Parathyroid adenoma (tissue), 2 donors: ENCODE results near the gene ZNF124.
"Not testable (repeated sequence)": the region's sequence is repeated elsewhere in the genome, so short reads cannot be mapped to it uniquely, and the experiment has no call there.

ENCODE experiments used
- H2AFZ ChIP-seq: fragments of 300-600 bp; sonication (generic); one replicate; pipeline ENCODE4 v1.7.0; 2017; ENCODE audit warnings: antibody characterized with exemption, mild to moderate bottlenecking
- H3K27ac ChIP-seq: fragments of 300-600 bp; sonication (generic); one replicate; pipeline ENCODE4 v1.7.0; 2017
- H3K27me3 ChIP-seq: fragments of 300-600 bp; sonication (generic); one replicate; pipeline ENCODE4 v1.7.0; 2017; ENCODE audit warnings: low read length; ENCODE audit not compliant: control insufficient read depth, insufficient read depth
- H3K36me3 ChIP-seq: fragments of 300-600 bp; sonication (generic); one replicate; pipeline ENCODE4 v1.7.0; 2017; ENCODE audit warnings: low read length; ENCODE audit not compliant: control insufficient read depth, insufficient read depth
- H3K4me1 ChIP-seq: fragments of 300-600 bp; sonication (generic); one replicate; pipeline ENCODE4 v1.7.0; 2017; ENCODE audit warnings: control low read depth
- H3K4me2 ChIP-seq: fragments of 300-600 bp; sonication (generic); one replicate; pipeline ENCODE4 v1.7.0; 2017; ENCODE audit warnings: low read length
- H3K4me3 ChIP-seq: fragments of 300-600 bp; sonication (generic); one replicate; pipeline ENCODE4 v1.7.0; 2017; ENCODE audit warnings: low read depth, low read length
- H3K79me2 ChIP-seq: fragments of 300-600 bp; sonication (generic); one replicate; pipeline ENCODE4 v1.7.0; 2017; ENCODE audit warnings: control low read depth
- H3K9ac ChIP-seq: fragments of 300-600 bp; sonication (generic); one replicate; pipeline ENCODE4 v1.7.0; 2017; ENCODE audit warnings: mild to moderate bottlenecking
- H3K9me3 ChIP-seq: fragments of 300-600 bp; sonication (generic); one replicate; pipeline ENCODE4 v1.7.0; 2017; ENCODE audit warnings: low read length; ENCODE audit not compliant: control insufficient read depth
- TF ChIP-seq, protein P1 (sequence below): fragments of 300-600 bp; sonication (generic); IDR thresholded peaks from one replicate; pipeline ENCODE4 v1.7.0; 2017; ENCODE audit warnings: antibody characterized with exemption, mild to moderate bottlenecking
- donor health status: primary hyperparathyroidism.

Gene ZNF124

GRCh38 chr1:247171875-247172563, at the start of gene ZNF124:
TSS of gene ZNF124 (minus strand) at chr1:247172020. CDS start at chr1:247171877, 143 bp downstream.
- H3K36me3 ChIP-seq, H3K9ac ChIP-seq, H3K4me1 ChIP-seq, H3K9me3 ChIP-seq, H2AFZ ChIP-seq, H3K27me3 ChIP-seq, H3K4me2 ChIP-seq, H3K4me3 ChIP-seq, H3K27ac ChIP-seq, H3K79me2 ChIP-seq: not testable (repeated sequence)

GRCh38 chr1:247220280-247220679, 48.5 kb upstream of the ZNF124 start:
- not testable (repeated sequence) for H2AFZ ChIP-seq, H3K4me3 ChIP-seq, H3K9ac ChIP-seq, H3K9me3 ChIP-seq, H3K27ac ChIP-seq, H3K27me3 ChIP-seq, H3K4me2 ChIP-seq, H3K4me1 ChIP-seq, H3K79me2 ChIP-seq, H3K36me3 ChIP-seq

- no peaks in the 10 kb centered on the region for H3K4me1 ChIP-seq
- H3K4me2 ChIP-seq, result no peak overlapping the region
- H3K79me2 ChIP-seq, result no peaks in the 10 kb centered on the region
- H3K27me3 ChIP-seq, result no peaks in the 10 kb centered on the region
- H3K4me3 ChIP-seq, result no peak overlapping the region
- H3K27ac ChIP-seq, result no peak overlapping the region
- H3K9ac ChIP-seq, result no peak overlapping the region
- H3K9me3 ChIP-seq, result no peaks in the 10 kb centered on the region
- H2AFZ ChIP-seq, result no peak overlapping the region
- H3K36me3 ChIP-seq, result no peaks in the 10 kb centered on the region
- TF ChIP-seq, protein P1, sequence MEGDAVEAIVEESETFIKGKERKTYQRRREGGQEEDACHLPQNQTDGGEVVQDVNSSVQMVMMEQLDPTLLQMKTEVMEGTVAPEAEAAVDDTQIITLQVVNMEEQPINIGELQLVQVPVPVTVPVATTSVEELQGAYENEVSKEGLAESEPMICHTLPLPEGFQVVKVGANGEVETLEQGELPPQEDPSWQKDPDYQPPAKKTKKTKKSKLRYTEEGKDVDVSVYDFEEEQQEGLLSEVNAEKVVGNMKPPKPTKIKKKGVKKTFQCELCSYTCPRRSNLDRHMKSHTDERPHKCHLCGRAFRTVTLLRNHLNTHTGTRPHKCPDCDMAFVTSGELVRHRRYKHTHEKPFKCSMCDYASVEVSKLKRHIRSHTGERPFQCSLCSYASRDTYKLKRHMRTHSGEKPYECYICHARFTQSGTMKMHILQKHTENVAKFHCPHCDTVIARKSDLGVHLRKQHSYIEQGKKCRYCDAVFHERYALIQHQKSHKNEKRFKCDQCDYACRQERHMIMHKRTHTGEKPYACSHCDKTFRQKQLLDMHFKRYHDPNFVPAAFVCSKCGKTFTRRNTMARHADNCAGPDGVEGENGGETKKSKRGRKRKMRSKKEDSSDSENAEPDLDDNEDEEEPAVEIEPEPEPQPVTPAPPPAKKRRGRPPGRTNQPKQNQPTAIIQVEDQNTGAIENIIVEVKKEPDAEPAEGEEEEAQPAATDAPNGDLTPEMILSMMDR, result no peak
Observed at GRCh38 chr1:247218121-247218651, 46.4 kb upstream of the ZNF124 start.

GRCh38 chr1:247216261-247216660, 44.4 kb upstream of the ZNF124 start:
- Histone ChIP-seq H3K9ac (no peak overlapping the region), H3K79me2 (no peaks in the 10 kb centered on the region), H3K4me3 (no peak overlapping the region), H2AFZ (no peak overlapping the region), H3K4me2 (no peak overlapping the region), H3K4me1 (no peaks in the 10 kb centered on the region), H3K27me3 (no peaks in the 10 kb centered on the region), H3K9me3 (no peaks in the 10 kb centered on the region), H3K27ac (no peak overlapping the region), H3K36me3 (no peaks in the 10 kb centered on the region)
- TF ChIP-seq, protein P1, result no peak

- Histone ChIP-seq H3K4me2 (no peak overlapping the region), H3K79me2 (peaks cover 5% of the 10 kb centered on the region), H2AFZ (no peak overlapping the region), H3K27me3 (no peaks in the 10 kb centered on the region), H3K9ac (no peak overlapping the region), H3K27ac (no peak overlapping the region), H3K9me3 (no peaks in the 10 kb centered on the region), H3K4me1 (no peaks in the 10 kb centered on the region), H3K36me3 (no peaks in the 10 kb centered on the region), H3K4me3 (no peak overlapping the region)
- TF ChIP-seq, protein P1, result no peak
Observed at GRCh38 chr1:247212627-247213617, 41.1 kb upstream of the ZNF124 start.
